ENCODE results near the gene NIPSNAP2.
"Not testable (repeated sequence)": the region's sequence is repeated elsewhere in the genome, so short reads cannot be mapped to it uniquely, and the experiment has no call there.

The NIPSNAP2 gene

DNA sequence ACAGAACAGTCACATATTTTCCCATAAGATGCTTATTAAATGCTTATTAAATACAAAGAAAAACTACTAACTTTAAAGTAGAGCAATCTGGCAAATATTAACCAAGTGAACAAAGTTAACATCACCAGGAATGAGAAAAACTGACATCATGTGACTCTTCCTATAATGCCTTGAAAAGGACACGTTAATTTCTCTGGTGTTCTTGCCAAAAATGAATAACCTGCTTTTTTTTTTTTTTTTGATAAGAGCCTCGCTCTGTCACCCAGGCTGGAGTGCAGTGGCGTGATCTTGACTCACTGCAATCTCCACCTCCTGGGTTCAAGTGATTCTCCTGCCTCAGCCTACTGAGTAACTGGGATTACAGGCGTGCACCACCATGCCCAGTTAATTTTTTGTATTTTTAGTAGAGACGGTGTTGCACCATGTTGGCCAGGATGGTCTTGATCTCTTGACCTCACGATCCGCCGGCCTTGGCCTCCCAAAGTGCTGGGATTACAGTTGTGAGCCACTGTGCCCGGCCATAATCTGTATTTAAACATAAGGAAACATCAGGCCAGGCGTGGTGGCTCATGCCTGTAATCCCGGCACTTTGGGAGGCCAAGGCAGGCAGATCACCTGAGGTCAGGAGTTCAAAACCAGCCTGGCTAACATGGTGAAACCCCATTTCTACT, 83.2 kb downstream of the NIPSNAP2 start:
- not testable (repeated sequence) for H3K27me3 ChIP-seq (ENCODE audit: control insufficient read depth, insufficient read depth, low read length); H3K4me1 ChIP-seq (ENCODE audit: control insufficient read depth, insufficient read depth, low read length); H3K4me3 ChIP-seq (ENCODE audit: low read depth, low read length); H3K27ac ChIP-seq (ENCODE audit: low read depth, low read length); H3K36me3 ChIP-seq (ENCODE audit: control insufficient read depth, insufficient read depth, low read length); H3K9ac ChIP-seq (ENCODE audit: low read length); H3K9me3 ChIP-seq (ENCODE audit: control insufficient read depth, insufficient read depth, low read depth, low read length)

DNA sequence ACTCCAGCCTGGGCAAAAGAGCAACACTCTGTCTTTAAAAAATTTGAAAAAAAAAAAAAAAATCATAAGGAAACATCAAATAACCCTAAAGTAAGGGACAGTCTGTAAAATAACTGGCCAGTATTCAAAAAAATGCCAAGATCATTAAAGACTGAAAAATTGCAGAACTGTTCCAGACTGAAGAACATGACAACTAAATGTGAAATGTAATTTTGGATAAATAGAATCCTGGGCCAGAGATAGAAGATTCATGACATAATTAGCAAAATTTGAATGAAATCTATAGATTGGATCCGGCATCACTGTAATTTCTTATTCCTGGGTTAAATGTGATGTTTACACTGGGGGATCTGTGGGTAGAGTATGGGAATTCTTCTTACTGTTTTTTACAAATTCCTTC, 83.9 kb downstream of the NIPSNAP2 start:
- no peak overlapping the region for H3K27ac ChIP-seq (ENCODE audit: low read depth, low read length)
- H3K9me3 ChIP-seq (ENCODE audit: control insufficient read depth, insufficient read depth, low read depth, low read length): no peaks in the 10 kb centered on the region
- H3K36me3 ChIP-seq (ENCODE audit: control insufficient read depth, insufficient read depth, low read length): peaks cover 10% of the 10 kb centered on the region
- H3K27me3 ChIP-seq (ENCODE audit: control insufficient read depth, insufficient read depth, low read length): no peaks in the 10 kb centered on the region
- H3K9ac ChIP-seq (ENCODE audit: low read length): no peak overlapping the region
- H3K4me1 ChIP-seq (ENCODE audit: control insufficient read depth, insufficient read depth, low read length): peaks cover under 1% of the 10 kb centered on the region; the same call in 1 of the 2 replicates
- H3K4me3 ChIP-seq (ENCODE audit: low read depth, low read length): no peak overlapping the region

GRCh38 chr7:56048763-56049162, 84.4 kb downstream of the NIPSNAP2 start:
- H3K4me1 ChIP-seq (ENCODE audit: control insufficient read depth, insufficient read depth, low read length); H3K4me3 ChIP-seq (ENCODE audit: low read depth, low read length); H3K27me3 ChIP-seq (ENCODE audit: control insufficient read depth, insufficient read depth, low read length); H3K27ac ChIP-seq (ENCODE audit: low read depth, low read length); H3K9me3 ChIP-seq (ENCODE audit: control insufficient read depth, insufficient read depth, low read depth, low read length); H3K9ac ChIP-seq (ENCODE audit: low read length): not testable (repeated sequence)
- H3K36me3 ChIP-seq (ENCODE audit: control insufficient read depth, insufficient read depth, low read length): peaks cover 15% of the 10 kb centered on the region

All from HUES6 (cell line).